ENCODE data around the gene PGAP6. TPM values are rescaled to one million over a fixed set of nuclear protein-coding genes. Genes with fewer than 3 reads are reported as not detected.

Gene PGAP6
- total RNA-seq, 4 donors from 2014 or later, result 31.6 to 83.3 (median 62.2) TPM

DNA sequence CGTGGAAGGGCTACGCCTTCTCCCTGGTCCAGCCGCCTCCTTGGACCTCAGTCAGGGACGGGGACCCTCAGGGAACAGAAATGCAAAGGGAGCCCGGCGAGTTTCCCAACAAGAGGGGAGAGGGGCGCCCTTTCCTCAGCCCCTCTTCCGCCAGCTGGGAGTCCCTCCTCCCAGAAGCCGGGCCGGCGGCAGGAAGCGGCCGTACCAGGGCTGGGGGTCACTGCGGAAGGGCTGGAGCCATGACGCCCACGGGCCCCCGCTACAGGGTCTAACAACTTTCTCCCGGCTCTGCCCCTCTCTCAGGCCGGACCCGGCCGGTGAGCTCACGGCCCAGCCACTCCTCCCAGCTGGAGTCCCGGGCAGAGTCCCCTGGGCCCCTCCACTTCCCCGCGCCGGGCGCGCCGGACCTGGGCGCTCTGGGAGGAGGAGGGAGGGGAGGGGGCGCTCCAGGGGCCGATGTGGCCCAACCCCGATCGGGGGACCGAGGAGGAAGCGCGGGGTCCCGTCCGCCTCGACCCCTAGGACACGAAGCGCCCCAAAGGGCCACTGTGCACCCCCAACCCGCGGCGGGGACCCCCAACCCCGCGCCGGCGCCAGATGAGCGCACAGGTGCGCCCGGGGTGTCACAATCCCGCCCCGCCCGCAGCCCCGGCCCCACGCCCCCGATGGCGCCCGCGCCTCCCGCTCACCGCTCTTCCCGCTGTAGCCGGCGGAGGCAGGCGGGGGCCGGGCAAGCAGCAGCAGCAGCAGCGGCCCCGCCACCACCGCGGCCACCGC lies 578 bp downstream of the PGAP6 start:
- intact Hi-C loops (cut with DNase I), result loop anchor here (10.0 kb wide), 1 partner anchor 104 kb away; no protein-coding TSS in a partner anchor
- Histone ChIP-seq H3K27ac (peak overlapping the region in 2 of 3 donors; percentile 40 to 50), H3K9me3 (no peaks in the 10 kb centered on the region), H3K36me3 (peaks cover 0 to 14% of the 10 kb centered on the region in 2 donors), H3K4me1 (peaks cover 28 to 33% of the 10 kb centered on the region in 2 donors), H3K27me3 (no peaks in the 10 kb centered on the region), H3K4me3 (replicated peaks in 1 of 3) (peak overlapping the region; percentile 26 to 92 (median 45))
- peak in 1 of 2 donors; percentile 31 for DNase-seq
- no peak for TF ChIP-seq POLR2A (IDR thresholded peaks at IDR 0.05)
- TF ChIP-seq, protein P1, sequence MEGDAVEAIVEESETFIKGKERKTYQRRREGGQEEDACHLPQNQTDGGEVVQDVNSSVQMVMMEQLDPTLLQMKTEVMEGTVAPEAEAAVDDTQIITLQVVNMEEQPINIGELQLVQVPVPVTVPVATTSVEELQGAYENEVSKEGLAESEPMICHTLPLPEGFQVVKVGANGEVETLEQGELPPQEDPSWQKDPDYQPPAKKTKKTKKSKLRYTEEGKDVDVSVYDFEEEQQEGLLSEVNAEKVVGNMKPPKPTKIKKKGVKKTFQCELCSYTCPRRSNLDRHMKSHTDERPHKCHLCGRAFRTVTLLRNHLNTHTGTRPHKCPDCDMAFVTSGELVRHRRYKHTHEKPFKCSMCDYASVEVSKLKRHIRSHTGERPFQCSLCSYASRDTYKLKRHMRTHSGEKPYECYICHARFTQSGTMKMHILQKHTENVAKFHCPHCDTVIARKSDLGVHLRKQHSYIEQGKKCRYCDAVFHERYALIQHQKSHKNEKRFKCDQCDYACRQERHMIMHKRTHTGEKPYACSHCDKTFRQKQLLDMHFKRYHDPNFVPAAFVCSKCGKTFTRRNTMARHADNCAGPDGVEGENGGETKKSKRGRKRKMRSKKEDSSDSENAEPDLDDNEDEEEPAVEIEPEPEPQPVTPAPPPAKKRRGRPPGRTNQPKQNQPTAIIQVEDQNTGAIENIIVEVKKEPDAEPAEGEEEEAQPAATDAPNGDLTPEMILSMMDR (IDR thresholded peaks at IDR 0.05), result no peak
- WGBS, 2 donors, result 3% methylated on average over 12 of the region's 73 CpGs; no CpG with 5 or more reads in 1 of the 2 donors

DNA sequence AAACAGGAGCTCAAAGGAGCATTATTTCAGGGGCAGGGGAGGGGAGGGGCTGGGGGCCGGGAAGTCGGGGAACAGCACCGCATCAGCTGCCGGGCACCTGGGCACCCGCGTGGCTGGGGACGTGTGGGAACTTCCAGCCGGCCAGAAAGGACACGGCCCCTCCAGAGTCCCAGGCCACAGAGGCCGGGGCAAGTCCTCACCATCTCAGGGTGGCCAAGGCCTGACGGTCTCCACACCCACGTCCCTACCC lies 1.1 kb downstream of the PGAP6 start:
- H3K36me3 ChIP-seq, result peaks cover 0 to 17% of the 10 kb centered on the region in 2 donors
- no peak for DNase-seq
- peak overlapping the region in 1 of 3 donors; percentile 40 for H3K27ac ChIP-seq
- TF ChIP-seq POLR2A (IDR thresholded peaks at IDR 0.05), result no peak
- TF ChIP-seq, protein P1 (IDR thresholded peaks at IDR 0.05), result no peak
- H3K4me1 ChIP-seq, result peaks cover 28 to 33% of the 10 kb centered on the region in 2 donors
- no peaks in the 10 kb centered on the region for H3K9me3 ChIP-seq
- H3K27me3 ChIP-seq, result no peaks in the 10 kb centered on the region
- H3K4me3 ChIP-seq (replicated peaks in 1 of 3), result peak overlapping the region; percentile 26 to 92 (median 45)
- intact Hi-C loops (cut with DNase I), result loop anchor here (10.0 kb wide), 1 partner anchor 104 kb away; no protein-coding TSS in a partner anchor
- WGBS, 2 donors, result 11% methylated on average over 11 of the region's 12 CpGs; no CpG with 5 or more reads in 1 of the 2 donors

DNA sequence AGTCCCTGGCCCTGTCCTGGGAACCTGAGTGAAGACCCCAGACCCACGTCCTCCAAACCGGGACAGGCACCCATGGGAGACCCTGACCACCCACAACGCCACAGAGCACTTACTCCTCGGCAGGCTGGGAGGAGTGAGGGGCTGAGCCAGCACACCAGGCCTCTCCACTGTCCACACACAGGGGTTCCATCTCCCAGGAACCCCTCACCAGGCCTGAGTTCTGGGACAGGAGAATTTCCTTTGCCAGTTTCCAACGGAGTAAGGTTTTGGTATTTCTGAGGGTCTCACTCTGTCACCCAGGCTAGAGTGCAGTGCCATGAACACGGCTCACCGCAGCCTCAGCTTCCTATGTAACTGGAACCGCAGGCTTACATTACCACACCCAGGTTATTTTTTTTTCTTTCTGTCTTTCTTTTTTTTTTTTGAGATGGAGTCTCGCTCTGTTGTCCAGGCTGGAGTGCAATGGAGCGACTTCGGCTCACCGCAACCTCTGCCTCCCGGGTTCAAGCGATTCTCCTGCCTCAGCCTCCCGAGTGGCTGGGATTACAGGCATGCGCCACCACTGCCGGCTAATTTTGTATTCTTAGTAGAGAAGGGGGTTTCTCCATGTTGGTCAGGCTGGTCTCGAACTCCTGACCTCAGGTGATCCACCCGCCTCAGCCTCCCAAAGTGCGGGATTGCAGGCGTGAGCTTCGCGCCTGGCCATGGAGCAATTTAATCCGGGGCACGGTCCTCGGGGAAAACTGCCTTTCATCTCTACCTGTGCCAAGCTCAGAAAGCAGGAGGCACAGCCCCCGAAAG lies 1.6 kb downstream of the PGAP6 start:
- intact Hi-C loops (cut with DNase I), result loop anchor here (10.0 kb wide), 1 partner anchor 105 kb away; no protein-coding TSS in a partner anchor
- DNase-seq, result no peak
- WGBS, 2 donors, result 82 to 84% methylated on average over 15 to 27 of the region's 27 CpGs
- peak overlapping the region in 2 of 3 donors; percentile 54 to 57 for H3K27ac ChIP-seq
- no peaks in the 10 kb centered on the region for H3K9me3 ChIP-seq
- peaks cover 28 to 33% of the 10 kb centered on the region in 2 donors for H3K4me1 ChIP-seq
- H3K36me3 ChIP-seq, result peaks cover under 1 to 19% of the 10 kb centered on the region in 2 donors
- TF ChIP-seq, protein P1 (IDR thresholded peaks at IDR 0.05), result no peak
- peak overlapping the region in 1 of 3 donors; percentile 92 for H3K4me3 ChIP-seq (replicated peaks in 1 of 3)
- no peaks in the 10 kb centered on the region for H3K27me3 ChIP-seq

DNA sequence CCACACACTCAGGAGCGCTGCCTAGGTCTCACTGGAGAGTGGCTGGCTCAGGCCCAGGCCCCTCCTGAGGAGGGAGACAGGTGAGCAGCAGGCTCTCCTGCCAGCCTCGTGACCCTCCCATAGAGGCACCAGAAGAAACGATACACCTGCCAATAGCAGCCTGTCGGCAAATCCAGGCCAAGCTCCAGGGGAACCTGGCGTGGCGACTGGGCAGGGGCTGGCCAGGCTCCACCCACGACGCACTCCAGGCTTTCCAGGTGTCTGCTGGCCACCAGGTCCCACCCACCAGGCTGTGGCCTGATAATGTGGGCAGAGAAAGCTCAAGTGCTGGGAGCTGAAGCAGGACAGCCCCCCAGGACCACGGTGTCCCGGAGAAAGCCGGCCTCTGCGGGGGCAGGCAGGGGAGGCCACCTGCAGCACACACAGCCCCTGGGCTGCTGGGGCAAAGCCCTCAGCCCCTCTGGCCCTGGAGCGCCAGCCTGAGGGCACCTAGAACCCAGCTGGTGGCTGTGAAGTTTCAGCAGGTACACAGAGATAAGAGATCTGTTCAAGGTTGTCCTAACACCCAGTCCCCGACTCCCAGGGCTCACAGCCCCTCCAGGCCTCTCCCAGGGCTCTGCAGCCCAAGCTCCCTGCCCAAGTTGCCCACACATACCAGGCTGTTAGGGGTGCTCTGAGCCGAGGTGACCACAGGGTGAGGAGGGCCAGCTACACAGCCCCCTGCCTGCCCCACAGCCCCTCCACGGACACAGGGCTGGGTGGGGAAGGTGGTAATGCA lies 2.4 kb downstream of the PGAP6 start:
- TF ChIP-seq, protein P1 (IDR thresholded peaks at IDR 0.05), result no peak
- TF ChIP-seq POLR2A (IDR thresholded peaks at IDR 0.05), result peak in 1 of 2 donors; percentile 26
- H3K27me3 ChIP-seq, result no peaks in the 10 kb centered on the region
- H3K4me3 ChIP-seq (replicated peaks in 1 of 3), result no peak overlapping the region
- intact Hi-C loops (cut with DNase I), result no loop called here
- H3K9me3 ChIP-seq, result no peaks in the 10 kb centered on the region
- DNase-seq, result peak; percentile 98 to 99
- peak overlapping the region; percentile 26 to 57 (median 54) for H3K27ac ChIP-seq
- H3K36me3 ChIP-seq, result peaks cover 7 to 26% of the 10 kb centered on the region in 2 donors
- H3K4me1 ChIP-seq, result peaks cover 28 to 33% of the 10 kb centered on the region in 2 donors
- WGBS, 2 donors, result 53 to 54% methylated on average over 5 to 12 of the region's 16 CpGs
